ENCODE measurements around the gene CST4. TPM values are rescaled to one million over a fixed set of nuclear protein-coding genes. Genes with fewer than 3 reads are reported as not detected.

Gene CST4
- total RNA-seq, 1 experiment from 2014 or later = not detected

DNA sequence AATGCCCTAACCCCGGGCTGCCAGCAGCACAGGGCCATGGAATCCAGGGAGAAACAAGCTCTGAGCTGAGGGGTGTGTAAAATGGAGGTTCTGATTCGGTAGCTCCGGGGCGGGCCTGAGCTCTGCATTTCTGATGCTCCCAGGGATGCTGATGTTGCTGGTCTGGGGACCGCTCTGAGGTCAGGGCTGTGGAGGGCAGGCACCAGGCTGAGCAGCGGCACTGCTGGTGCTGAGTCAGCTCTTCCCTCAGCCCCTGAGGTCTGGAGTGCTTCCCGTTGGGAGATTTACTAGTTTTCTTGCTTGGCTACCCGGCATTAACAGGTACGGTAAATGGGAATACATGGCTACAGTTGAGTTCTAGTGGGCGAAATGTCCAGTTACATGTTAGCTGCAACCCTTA is 32.5 kb downstream of the CST4 start:
- H2AFZ ChIP-seq (ENCODE audit: low read length) = no peak overlapping the region
- no peaks in the 10 kb centered on the region for H4K20me1 ChIP-seq (ENCODE audit: insufficient read depth, low read depth, low read length)
- H3K79me2 ChIP-seq (ENCODE audit: low read length) = no peaks in the 10 kb centered on the region
- no peak overlapping the region for H3K27ac ChIP-seq (ENCODE audit: low read length)
- H3K9me2 ChIP-seq (replicated peaks; ENCODE audit: insufficient read depth, low read length) = no peaks in the 10 kb centered on the region
- H3K27me3 ChIP-seq (ENCODE audit: low read length) = no peaks in the 10 kb centered on the region
- no peak overlapping the region for H3K4me2 ChIP-seq (ENCODE audit: low read depth, low read length, poor library complexity, severe bottlenecking)
- H3K36me3 ChIP-seq (ENCODE audit: insufficient read depth, low read length) = no peaks in the 10 kb centered on the region
- DNase-seq = no peak
- no peak overlapping the region for H3K4me3 ChIP-seq (ENCODE audit: low read length)
- H3K9ac ChIP-seq (ENCODE audit: low read length) = no peak overlapping the region
- H3K4me1 ChIP-seq (ENCODE audit: low read length) = no peaks in the 10 kb centered on the region
- H3K9me3 ChIP-seq (ENCODE audit: low read length) = no peaks in the 10 kb centered on the region

DNA sequence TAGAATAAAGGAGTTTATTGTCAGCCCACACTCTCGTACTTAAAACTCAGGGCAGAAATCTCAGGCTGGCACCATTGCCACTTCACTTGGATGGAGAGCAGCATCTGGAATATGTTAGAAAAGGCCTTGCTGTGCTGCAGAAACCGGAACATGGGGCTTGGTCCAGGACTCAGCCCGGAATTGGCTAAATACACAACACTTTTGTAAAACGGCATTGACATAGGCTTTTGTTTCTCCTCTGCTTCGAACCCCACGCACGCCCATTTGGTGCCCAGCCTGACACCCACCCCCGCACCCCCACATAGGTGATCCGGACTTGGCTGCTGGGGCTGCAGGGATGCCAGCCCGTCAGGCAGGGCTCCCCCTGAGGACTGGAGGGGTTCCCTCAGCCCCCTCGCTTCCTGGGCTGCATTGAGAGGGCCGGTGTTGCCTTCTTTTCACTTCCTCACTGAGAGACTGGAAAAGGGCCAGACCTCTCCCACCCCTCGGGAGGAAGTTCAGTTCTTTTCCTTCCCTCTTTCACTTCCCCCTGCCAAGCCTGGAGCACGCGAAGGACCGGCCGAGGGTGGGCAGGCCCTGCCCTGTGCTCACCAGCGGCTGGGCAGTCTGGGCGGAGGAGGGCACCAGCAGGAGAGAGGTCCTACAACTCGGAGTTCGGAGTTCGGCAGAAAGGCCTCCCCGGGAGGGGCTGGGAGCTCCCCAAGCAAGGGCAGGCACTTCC is 33.2 kb downstream of the CST4 start:
- Histone ChIP-seq H3K4me2 (ENCODE audit: low read depth, low read length, poor library complexity, severe bottlenecking) (no peak overlapping the region), H3K9me3 (ENCODE audit: low read length) (no peaks in the 10 kb centered on the region)

DNA sequence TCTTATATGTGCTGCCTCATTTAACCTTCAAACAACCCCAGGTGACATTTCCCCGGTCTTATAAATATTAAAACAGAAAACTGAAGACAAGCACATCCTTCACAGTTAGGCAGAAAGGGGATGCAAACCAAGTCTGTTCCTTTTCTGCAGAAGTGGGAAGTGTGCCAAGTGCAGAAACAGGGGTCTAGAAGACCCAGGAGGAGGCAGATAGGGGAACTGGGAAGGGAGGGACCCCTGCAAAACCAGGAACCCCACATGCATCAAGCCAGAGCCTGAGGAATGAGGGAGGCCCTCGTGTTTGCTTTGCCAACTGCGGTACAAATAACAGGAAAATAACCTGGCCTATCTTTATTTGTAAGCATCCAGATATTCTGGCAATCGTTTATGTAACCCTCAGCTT is 34.1 kb downstream of the CST4 start:
- Histone ChIP-seq H3K9me2 (replicated peaks; ENCODE audit: insufficient read depth, low read length) (no peaks in the 10 kb centered on the region), H3K9me3 (ENCODE audit: low read length) (no peaks in the 10 kb centered on the region), H3K4me2 (ENCODE audit: low read depth, low read length, poor library complexity, severe bottlenecking) (no peak overlapping the region), H3K9ac (ENCODE audit: low read length) (no peak overlapping the region), H3K27me3 (ENCODE audit: low read length) (no peaks in the 10 kb centered on the region), H4K20me1 (ENCODE audit: insufficient read depth, low read depth, low read length) (no peaks in the 10 kb centered on the region), H3K79me2 (ENCODE audit: low read length) (no peaks in the 10 kb centered on the region), H2AFZ (ENCODE audit: low read length) (no peak overlapping the region), H3K36me3 (ENCODE audit: insufficient read depth, low read length) (no peaks in the 10 kb centered on the region), H3K4me1 (ENCODE audit: low read length) (no peaks in the 10 kb centered on the region), H3K27ac (ENCODE audit: low read length) (no peak overlapping the region), H3K4me3 (ENCODE audit: low read length) (no peak overlapping the region)
- no peak for DNase-seq

More for the DNA sequence above, 33.2 kb downstream of the CST4 start:
- Histone ChIP-seq H3K79me2 (ENCODE audit: low read length) (no peaks in the 10 kb centered on the region), H4K20me1 (ENCODE audit: insufficient read depth, low read depth, low read length) (no peaks in the 10 kb centered on the region), H2AFZ (ENCODE audit: low read length) (no peak overlapping the region), H3K27ac (ENCODE audit: low read length) (no peak overlapping the region), H3K4me3 (ENCODE audit: low read length) (no peak overlapping the region), H3K9me2 (replicated peaks; ENCODE audit: insufficient read depth, low read length) (no peaks in the 10 kb centered on the region), H3K4me1 (ENCODE audit: low read length) (no peaks in the 10 kb centered on the region), H3K9ac (ENCODE audit: low read length) (no peak overlapping the region), H3K27me3 (ENCODE audit: low read length) (no peaks in the 10 kb centered on the region), H3K36me3 (ENCODE audit: insufficient read depth, low read length) (no peaks in the 10 kb centered on the region)
- DNase-seq = no peak

DNA sequence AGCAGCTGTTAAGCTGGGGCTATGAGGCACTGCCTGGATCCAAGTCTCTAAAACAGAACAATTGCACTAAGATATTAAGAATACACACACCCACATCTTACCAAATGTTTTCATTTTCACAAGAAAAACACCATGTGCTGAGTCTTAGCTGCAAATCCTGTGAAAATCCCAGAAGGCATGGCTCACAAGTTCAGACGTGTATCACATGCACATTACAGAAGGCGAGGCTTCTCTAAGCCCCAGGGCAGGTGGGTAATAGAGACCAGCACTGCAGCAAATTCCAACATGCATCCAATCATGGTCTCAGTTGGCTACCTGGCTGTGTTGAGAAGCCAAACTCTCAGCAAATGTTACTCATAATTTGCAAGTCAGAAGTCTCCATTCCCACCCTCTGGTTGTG is 34.8 kb downstream of the CST4 start:
- H3K36me3 ChIP-seq (ENCODE audit: insufficient read depth, low read length) = no peaks in the 10 kb centered on the region
- H3K9me2 ChIP-seq (replicated peaks; ENCODE audit: insufficient read depth, low read length) = no peaks in the 10 kb centered on the region
- no peak overlapping the region for H2AFZ ChIP-seq (ENCODE audit: low read length)
- H3K4me2 ChIP-seq (ENCODE audit: low read depth, low read length, poor library complexity, severe bottlenecking) = no peak overlapping the region
- no peaks in the 10 kb centered on the region for H3K27me3 ChIP-seq (ENCODE audit: low read length)
- H3K27ac ChIP-seq (ENCODE audit: low read length) = no peak overlapping the region
- no peaks in the 10 kb centered on the region for H3K4me1 ChIP-seq (ENCODE audit: low read length)
- no peaks in the 10 kb centered on the region for H4K20me1 ChIP-seq (ENCODE audit: insufficient read depth, low read depth, low read length)
- DNase-seq = no peak
- H3K4me3 ChIP-seq (ENCODE audit: low read length) = no peak overlapping the region
- H3K79me2 ChIP-seq (ENCODE audit: low read length) = no peaks in the 10 kb centered on the region
- H3K9ac ChIP-seq (ENCODE audit: low read length) = no peak overlapping the region
- no peaks in the 10 kb centered on the region for H3K9me3 ChIP-seq (ENCODE audit: low read length)

DNA sequence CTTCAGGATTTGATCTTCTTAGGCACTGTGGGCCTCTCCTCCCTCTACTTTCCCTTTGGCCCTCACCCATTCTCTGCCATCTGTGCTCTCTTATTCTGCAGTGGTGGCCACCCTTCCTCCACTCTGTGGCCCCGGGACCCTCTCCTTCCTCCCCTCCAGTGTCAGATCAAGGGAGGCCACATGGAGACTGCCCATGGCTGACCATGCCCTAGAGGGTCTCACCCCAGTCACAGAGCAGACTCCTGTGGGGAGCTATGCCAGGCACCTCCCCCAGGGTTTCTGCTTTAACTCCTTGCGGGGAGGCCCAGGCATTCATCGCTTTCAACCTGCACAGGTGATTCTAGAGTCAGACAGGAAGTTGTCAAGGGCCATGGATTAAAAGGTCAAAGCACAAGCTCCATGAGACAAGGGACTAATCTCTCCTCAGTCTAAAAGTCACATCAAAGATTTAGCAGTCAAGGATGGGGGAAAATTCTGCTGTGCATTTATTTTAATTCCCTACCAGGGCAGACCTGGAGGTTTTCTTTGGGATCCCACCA is 35.4 kb downstream of the CST4 start:
- Histone ChIP-seq H3K9ac (ENCODE audit: low read length) (no peak overlapping the region), H3K9me3 (ENCODE audit: low read length) (no peaks in the 10 kb centered on the region), H3K27me3 (ENCODE audit: low read length) (no peaks in the 10 kb centered on the region), H3K27ac (ENCODE audit: low read length) (no peak overlapping the region), H3K4me3 (ENCODE audit: low read length) (no peak overlapping the region), H3K79me2 (ENCODE audit: low read length) (no peaks in the 10 kb centered on the region), H4K20me1 (ENCODE audit: insufficient read depth, low read depth, low read length) (no peaks in the 10 kb centered on the region), H3K9me2 (replicated peaks; ENCODE audit: insufficient read depth, low read length) (no peaks in the 10 kb centered on the region), H3K4me1 (ENCODE audit: low read length) (no peaks in the 10 kb centered on the region), H3K36me3 (ENCODE audit: insufficient read depth, low read length) (no peaks in the 10 kb centered on the region), H3K4me2 (ENCODE audit: low read depth, low read length, poor library complexity, severe bottlenecking) (no peak overlapping the region), H2AFZ (ENCODE audit: low read length) (no peak overlapping the region)
- DNase-seq = no peak

DNA sequence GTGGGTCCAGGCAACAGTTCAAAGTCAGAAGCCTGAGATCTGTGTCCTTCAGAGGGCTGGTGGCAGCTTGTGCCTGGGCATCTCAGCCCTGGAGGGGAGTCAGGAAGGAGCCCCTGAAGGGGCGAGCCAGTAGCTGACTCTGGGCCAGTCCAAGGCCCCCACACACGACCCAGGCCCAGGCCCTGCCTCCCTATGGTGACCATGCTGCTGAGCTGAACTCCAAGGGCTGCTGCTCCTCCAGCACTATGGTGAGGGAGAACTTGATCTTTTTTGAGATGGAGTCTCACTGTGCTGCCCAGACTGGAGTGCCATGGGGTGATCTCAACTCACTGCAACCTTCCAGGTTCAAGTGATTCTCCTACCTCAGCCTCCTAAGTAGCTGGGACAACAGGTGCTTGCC is 35.9 kb downstream of the CST4 start:
- Histone ChIP-seq H3K9me2 (replicated peaks; ENCODE audit: insufficient read depth, low read length) (no peaks in the 10 kb centered on the region), H3K9me3 (ENCODE audit: low read length) (no peaks in the 10 kb centered on the region), H3K79me2 (ENCODE audit: low read length) (no peaks in the 10 kb centered on the region), H3K4me2 (ENCODE audit: low read depth, low read length, poor library complexity, severe bottlenecking) (no peak overlapping the region), H3K4me1 (ENCODE audit: low read length) (no peaks in the 10 kb centered on the region), H3K27ac (ENCODE audit: low read length) (no peak overlapping the region), H3K36me3 (ENCODE audit: insufficient read depth, low read length) (no peaks in the 10 kb centered on the region), H2AFZ (ENCODE audit: low read length) (no peak overlapping the region), H3K27me3 (ENCODE audit: low read length) (no peaks in the 10 kb centered on the region), H4K20me1 (ENCODE audit: insufficient read depth, low read depth, low read length) (no peaks in the 10 kb centered on the region), H3K9ac (ENCODE audit: low read length) (no peak overlapping the region), H3K4me3 (ENCODE audit: low read length) (no peak overlapping the region)
- DNase-seq = no peak

DNA sequence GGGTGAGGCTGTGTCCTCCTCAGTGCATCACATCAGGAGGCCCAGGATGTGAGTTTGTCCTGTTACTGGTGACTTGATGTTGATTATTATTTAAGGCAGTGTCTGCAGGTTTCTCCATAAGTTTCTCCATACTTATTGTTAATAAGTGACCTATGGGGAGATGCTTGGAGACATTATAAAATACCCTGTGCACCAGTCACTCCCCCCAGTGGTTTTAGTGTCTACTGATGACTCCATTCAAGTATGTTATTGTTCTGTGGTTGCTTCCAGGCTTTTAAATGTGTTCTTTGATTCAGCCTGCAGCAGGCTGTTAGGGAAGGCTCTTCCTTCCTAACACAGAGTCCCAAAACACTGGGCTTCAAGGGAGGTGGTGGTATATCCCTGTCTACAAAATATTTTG is 36.5 kb downstream of the CST4 start:
- no peaks in the 10 kb centered on the region for H3K27me3 ChIP-seq (ENCODE audit: low read length)
- no peak overlapping the region for H2AFZ ChIP-seq (ENCODE audit: low read length)
- H3K36me3 ChIP-seq (ENCODE audit: insufficient read depth, low read length) = no peaks in the 10 kb centered on the region
- H3K27ac ChIP-seq (ENCODE audit: low read length) = no peak overlapping the region
- H3K4me3 ChIP-seq (ENCODE audit: low read length) = no peak overlapping the region
- H3K9me3 ChIP-seq (ENCODE audit: low read length) = no peaks in the 10 kb centered on the region
- no peaks in the 10 kb centered on the region for H4K20me1 ChIP-seq (ENCODE audit: insufficient read depth, low read depth, low read length)
- no peak overlapping the region for H3K4me2 ChIP-seq (ENCODE audit: low read depth, low read length, poor library complexity, severe bottlenecking)
- no peaks in the 10 kb centered on the region for H3K4me1 ChIP-seq (ENCODE audit: low read length)
- no peak for DNase-seq
- no peak overlapping the region for H3K9ac ChIP-seq (ENCODE audit: low read length)
- H3K79me2 ChIP-seq (ENCODE audit: low read length) = no peaks in the 10 kb centered on the region
- no peaks in the 10 kb centered on the region for H3K9me2 ChIP-seq (replicated peaks; ENCODE audit: insufficient read depth, low read length)

DNA sequence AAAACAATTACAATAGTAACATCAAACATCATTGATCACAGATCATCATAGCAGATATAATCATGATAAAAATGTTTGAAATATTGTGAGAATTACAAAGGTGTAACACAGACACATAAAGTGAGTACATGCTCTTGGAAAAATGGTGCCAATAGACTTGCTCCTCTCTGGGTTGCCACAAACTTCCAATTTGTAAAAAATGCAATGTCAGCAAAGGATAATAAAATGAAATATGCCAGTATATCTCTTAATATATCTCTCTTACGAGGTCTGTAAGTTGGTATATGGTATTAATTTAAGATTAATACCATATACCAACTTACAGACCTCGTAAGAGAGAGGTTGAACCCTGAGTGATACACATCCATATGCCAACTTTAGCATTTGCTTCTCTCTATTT is 37.7 kb downstream of the CST4 start:
- Histone ChIP-seq H2AFZ (ENCODE audit: low read length) (no peak overlapping the region), H4K20me1 (ENCODE audit: insufficient read depth, low read depth, low read length) (no peaks in the 10 kb centered on the region)

More for the DNA sequence above, 37.7 kb downstream of the CST4 start:
- no peak overlapping the region for H3K4me3 ChIP-seq (ENCODE audit: low read length)
- no peaks in the 10 kb centered on the region for H3K27me3 ChIP-seq (ENCODE audit: low read length)
- no peak overlapping the region for H3K27ac ChIP-seq (ENCODE audit: low read length)
- no peak overlapping the region for H3K4me2 ChIP-seq (ENCODE audit: low read depth, low read length, poor library complexity, severe bottlenecking)
- no peaks in the 10 kb centered on the region for H3K9me3 ChIP-seq (ENCODE audit: low read length)
- no peaks in the 10 kb centered on the region for H3K79me2 ChIP-seq (ENCODE audit: low read length)
- H3K4me1 ChIP-seq (ENCODE audit: low read length) = no peaks in the 10 kb centered on the region
- H3K9me2 ChIP-seq (replicated peaks; ENCODE audit: insufficient read depth, low read length) = no peaks in the 10 kb centered on the region
- H3K9ac ChIP-seq (ENCODE audit: low read length) = no peak overlapping the region
- H3K36me3 ChIP-seq (ENCODE audit: insufficient read depth, low read length) = no peaks in the 10 kb centered on the region
- DNase-seq = no peak

Measured in Karpas-422 (cell line).